ENCODE measurements around the gene LHFPL2.

LHFPL2 gene

DNA sequence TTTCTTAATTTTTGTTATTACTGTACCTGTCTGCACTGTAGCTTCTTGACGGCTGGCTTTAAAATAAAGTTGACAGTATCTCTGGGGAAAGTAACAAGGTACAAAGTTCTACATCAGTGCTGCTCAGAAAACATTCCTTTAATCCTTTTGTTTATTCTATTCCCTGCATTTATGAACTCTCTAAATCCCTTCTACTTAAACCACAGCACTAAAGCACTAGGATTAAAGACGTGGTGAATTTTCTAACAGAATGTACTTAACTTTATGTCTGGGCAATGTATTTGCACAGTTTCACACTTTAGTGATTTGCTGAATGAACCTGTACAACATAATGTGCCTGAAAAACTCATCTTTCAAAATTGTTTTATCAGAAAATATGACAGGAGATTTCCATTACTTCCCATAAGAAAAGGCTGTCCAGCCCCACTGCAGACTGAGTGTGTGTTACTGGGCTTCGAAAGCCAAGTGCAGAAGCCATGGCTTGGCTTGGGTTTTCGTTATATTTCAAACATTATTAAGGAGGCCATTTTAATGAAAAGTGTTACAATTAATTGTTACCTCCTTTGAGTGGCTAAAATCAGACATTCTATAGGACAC is 43.8 kb downstream of the LHFPL2 start:
- Mint-ChIP-seq H3K27ac (ENCODE audit: low read depth) (no peak overlapping the region), H3K9me3 (no peaks in the 10 kb centered on the region), H3K4me3 (no peak overlapping the region), H3K27me3 (peaks cover 9% of the 10 kb centered on the region), H3K36me3 (ENCODE audit: insufficient read depth) (peaks cover 2% of the 10 kb centered on the region), H3K4me1 (no peaks in the 10 kb centered on the region)
- ATAC-seq (replicated peaks; ENCODE audit: extremely low read depth, poor library complexity, severe bottlenecking) (no peak), DNase-seq (ENCODE audit: low spot score in 2 of 2) (no peak)

DNA sequence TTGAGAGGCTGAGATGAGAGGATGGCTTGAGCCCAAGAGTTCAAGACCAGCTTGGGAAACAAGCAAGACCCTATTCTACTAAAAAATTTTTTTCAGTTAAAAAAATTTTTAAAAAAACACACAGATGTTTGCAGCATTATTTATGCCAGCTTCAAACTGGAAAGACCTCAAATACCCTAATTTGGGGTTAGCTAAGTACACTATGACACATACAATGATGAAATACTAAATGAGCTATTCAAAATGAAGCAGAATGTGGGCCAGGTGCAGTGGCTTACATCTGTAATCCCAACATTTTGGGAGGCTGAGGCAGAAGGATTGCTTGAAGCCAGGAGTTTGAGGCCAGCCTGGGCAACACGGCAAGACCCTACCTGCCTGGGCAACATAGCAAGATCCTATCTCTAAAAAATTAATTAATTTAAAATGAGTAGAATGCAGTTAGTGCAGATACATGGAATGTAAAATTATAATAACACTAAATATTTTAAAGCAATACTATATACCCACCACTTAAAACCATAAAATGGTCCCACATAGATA is 44.9 kb downstream of the LHFPL2 start:
- no peak overlapping the region for H3K4me3 Mint-ChIP-seq
- ATAC-seq (replicated peaks; ENCODE audit: extremely low read depth, poor library complexity, severe bottlenecking) (no peak), DNase-seq (ENCODE audit: low spot score in 2 of 2) (no peak)
- H3K27me3 Mint-ChIP-seq = peaks cover 9% of the 10 kb centered on the region
- H3K9me3 Mint-ChIP-seq = no peaks in the 10 kb centered on the region
- H3K27ac Mint-ChIP-seq (ENCODE audit: low read depth) = no peak overlapping the region
- peaks cover 2% of the 10 kb centered on the region for H3K36me3 Mint-ChIP-seq (ENCODE audit: insufficient read depth)
- H3K4me1 Mint-ChIP-seq = no peaks in the 10 kb centered on the region

DNA sequence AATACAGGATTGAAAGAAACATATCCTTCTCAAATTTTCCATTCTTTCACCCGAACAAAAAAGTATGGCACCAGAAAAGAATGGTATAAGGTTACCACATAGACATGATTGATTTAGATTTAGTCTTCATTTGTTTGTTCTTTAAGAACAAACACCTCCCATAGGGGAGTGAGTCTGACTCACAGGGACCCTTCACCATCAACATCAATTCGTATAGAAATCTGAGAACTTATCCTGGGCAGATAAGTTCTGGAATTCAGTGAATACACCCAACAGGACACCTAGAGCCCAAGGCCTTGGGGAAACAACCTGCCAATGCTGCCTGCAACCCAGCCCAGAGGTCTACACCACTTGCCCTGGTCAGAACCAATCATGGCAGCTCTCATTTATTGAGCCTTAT is 46.2 kb downstream of the LHFPL2 start:
- peaks cover 9% of the 10 kb centered on the region for H3K27me3 Mint-ChIP-seq
- no peak for DNase-seq (ENCODE audit: low spot score in 2 of 2)

DNA sequence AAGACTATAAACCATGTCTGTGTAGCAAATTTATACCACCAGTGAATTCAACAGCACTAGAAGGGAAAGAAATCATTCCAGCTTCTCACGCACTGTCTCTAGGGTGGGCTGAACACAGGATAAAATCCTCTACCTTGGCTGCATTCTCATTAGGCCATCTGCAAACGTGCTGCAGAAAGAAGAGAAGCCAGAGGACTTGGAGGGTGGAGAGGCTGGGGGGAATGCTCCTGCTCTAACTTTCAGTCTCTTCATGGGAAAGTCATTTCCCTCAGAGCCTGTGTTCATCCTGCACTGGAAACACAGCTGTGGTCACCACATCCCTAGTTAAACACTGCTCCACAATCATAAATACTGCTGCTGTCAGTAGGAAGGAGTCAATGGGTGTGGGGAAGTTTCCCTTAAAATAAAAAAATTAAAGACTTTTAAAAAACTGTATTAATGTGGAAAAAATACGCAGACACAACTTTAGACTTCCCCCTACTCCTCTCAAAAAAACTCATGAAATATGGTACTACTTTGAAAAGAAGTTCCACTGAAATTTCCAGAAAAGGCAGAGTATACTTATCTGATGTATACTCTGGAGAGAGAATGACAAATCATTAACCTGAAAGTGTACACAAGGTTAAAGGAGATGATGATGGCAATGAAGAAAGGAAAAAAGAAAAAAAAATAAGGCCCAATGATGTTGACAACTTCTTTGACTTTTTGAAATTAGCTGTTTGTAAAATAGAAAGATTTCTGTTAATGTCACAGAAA is 46.8 kb downstream of the LHFPL2 start:
- no peak for DNase-seq (ENCODE audit: low spot score in 2 of 2)
- peaks cover 16% of the 10 kb centered on the region for H3K27me3 Mint-ChIP-seq
- no peak overlapping the region for H3K27ac Mint-ChIP-seq (ENCODE audit: low read depth)

More for the DNA sequence above, 46.2 kb downstream of the LHFPL2 start:
- ATAC-seq (replicated peaks; ENCODE audit: extremely low read depth, poor library complexity, severe bottlenecking) = no peak
- Mint-ChIP-seq H3K36me3 (ENCODE audit: insufficient read depth) (no peaks in the 10 kb centered on the region), H3K9me3 (no peaks in the 10 kb centered on the region), H3K4me1 (no peaks in the 10 kb centered on the region), H3K27ac (ENCODE audit: low read depth) (no peak overlapping the region), H3K4me3 (no peak overlapping the region)

DNA sequence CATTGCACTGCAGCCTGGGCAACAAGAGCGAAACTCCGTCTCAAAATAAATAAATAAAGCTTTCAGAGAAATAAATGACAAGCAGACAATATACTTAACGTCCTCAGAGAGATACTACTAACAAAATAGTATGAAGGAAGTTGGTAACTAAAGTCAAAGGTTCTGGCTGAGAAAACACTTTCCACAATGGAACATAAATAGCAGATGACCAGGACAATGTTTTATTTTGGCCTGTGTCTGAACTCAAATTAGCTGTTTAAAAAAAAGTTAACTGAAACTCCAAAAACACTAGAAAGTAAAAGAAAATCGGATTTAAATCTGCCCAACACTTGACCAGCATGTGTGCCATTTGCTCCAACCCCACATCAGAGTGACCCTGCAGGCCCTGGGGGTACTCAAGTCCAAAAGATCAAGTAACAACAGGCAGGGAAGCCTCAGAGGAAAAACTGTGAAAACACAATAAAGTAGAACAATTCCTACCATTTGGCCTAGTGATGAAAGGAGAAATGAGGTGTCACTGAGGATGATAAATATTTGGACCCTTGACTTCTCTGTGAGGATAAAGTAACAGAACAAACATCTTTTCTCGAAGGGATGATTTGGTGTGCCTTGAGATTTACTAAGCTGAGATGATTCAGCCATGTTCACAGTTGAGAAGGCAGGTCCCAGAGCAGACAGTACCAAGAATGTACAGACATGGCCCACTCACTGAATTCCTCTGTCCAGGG is 47.7 kb downstream of the LHFPL2 start:
- Mint-ChIP-seq H3K36me3 (ENCODE audit: insufficient read depth) (no peaks in the 10 kb centered on the region), H3K4me3 (no peak overlapping the region), H3K9me3 (no peaks in the 10 kb centered on the region), H3K27ac (ENCODE audit: low read depth) (no peak overlapping the region), H3K27me3 (peaks cover 21% of the 10 kb centered on the region), H3K4me1 (no peaks in the 10 kb centered on the region)
- DNase-seq (ENCODE audit: low spot score in 2 of 2) (no peak), ATAC-seq (replicated peaks; ENCODE audit: extremely low read depth, poor library complexity, severe bottlenecking) (no peak)

More for the DNA sequence above, 46.8 kb downstream of the LHFPL2 start:
- Mint-ChIP-seq H3K4me1 (no peaks in the 10 kb centered on the region), H3K4me3 (no peak overlapping the region), H3K36me3 (ENCODE audit: insufficient read depth) (no peaks in the 10 kb centered on the region), H3K9me3 (no peaks in the 10 kb centered on the region)
- ATAC-seq (replicated peaks; ENCODE audit: extremely low read depth, poor library complexity, severe bottlenecking) = no peak

DNA sequence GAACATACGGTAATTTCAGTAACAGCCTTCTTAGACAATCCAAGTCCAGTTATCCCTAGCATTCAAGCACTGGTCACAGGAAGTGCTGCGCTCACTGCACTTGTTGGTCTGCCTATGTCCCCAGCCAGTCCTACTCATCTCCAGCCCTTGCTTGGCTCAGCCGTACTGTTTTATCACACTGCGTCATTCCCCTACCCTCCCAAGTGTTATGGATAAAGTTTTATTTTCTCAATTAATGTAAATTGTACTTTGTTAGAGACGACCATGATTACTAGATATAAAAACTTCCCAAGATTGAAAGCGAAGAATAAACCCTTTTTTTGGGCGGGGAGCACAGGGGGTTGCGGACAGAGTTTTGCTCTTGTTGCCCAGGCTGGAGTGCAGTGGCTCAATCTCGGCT is 49.6 kb downstream of the LHFPL2 start:
- no peaks in the 10 kb centered on the region for H3K4me1 Mint-ChIP-seq
- peaks cover 24% of the 10 kb centered on the region for H3K27me3 Mint-ChIP-seq
- DNase-seq (ENCODE audit: low spot score in 2 of 2) = no peak
- no peak for ATAC-seq (replicated peaks; ENCODE audit: extremely low read depth, poor library complexity, severe bottlenecking)
- no peak overlapping the region for H3K27ac Mint-ChIP-seq (ENCODE audit: low read depth)
- no peak overlapping the region for H3K4me3 Mint-ChIP-seq
- no peaks in the 10 kb centered on the region for H3K36me3 Mint-ChIP-seq (ENCODE audit: insufficient read depth)
- no peaks in the 10 kb centered on the region for H3K9me3 Mint-ChIP-seq

DNA sequence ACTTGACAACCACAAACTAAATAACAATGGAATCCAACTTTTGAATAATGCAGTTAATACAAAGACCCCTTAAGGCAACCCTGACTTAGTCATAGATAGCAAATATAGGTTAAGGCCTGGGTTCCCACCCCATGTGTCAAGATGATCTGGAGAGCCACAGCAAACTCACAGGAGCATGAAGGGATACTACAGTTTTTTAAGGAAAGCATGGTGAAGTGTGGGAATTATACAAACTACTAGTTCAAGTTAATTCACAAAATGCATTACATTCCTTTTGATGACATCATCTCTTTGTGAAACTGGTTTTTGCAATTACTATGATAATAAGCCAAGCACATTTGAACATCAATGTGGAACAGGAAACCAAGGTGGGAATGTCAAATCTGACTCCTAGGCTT is 50.6 kb downstream of the LHFPL2 start:
- H3K9me3 Mint-ChIP-seq = no peaks in the 10 kb centered on the region
- no peaks in the 10 kb centered on the region for H3K4me1 Mint-ChIP-seq
- no peak overlapping the region for H3K4me3 Mint-ChIP-seq
- DNase-seq (ENCODE audit: low spot score in 2 of 2) = no peak
- no peak for ATAC-seq (replicated peaks; ENCODE audit: extremely low read depth, poor library complexity, severe bottlenecking)
- H3K36me3 Mint-ChIP-seq (ENCODE audit: insufficient read depth) = no peaks in the 10 kb centered on the region
- H3K27me3 Mint-ChIP-seq = peaks cover 34% of the 10 kb centered on the region
- no peak overlapping the region for H3K27ac Mint-ChIP-seq (ENCODE audit: low read depth)

DNA sequence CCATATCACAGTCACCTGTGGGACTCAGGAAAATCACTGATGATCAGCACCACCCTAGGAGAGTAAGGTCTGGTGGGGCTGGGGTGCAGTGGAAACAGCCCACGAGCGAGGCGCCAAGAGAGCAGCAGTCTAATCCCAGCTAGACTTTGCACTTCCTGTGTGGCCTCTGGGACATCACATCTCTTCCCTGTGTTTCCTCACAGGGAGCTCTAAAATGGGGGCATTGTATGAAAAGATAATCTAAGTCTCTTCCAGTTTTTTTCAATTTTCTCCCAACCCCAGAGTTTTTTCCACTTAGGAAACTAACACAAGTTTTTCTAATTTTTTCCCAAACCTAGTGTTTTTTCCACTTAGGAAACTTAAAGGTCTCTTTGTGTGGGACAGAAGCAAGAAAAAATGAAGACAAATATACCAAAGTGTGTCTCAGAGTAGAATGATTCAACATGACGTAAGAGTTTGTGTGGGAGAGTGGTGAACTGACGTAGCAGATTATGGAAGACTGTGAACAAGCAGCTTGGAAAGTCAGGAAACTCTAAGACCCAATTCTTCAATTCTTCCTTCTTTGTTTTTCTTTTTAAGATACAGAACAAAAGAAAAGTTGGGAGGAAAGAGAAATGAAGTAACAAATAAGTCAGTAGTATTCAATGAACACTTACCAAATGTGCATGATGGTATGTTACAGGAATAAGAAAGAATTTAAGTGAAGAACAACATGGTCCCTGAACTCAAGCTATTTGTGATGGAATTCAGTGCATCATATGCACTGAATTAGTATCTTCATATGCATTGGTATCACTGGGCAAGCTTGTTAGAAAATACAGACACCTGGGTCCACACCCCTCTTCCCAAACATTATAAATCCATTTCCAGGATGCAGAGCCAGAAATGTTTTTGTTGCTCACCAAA is 51.3 kb downstream of the LHFPL2 start:
- no peak for DNase-seq (ENCODE audit: low spot score in 2 of 2)
- ATAC-seq (replicated peaks; ENCODE audit: extremely low read depth, poor library complexity, severe bottlenecking) = no peak
- H3K27me3 Mint-ChIP-seq = peaks cover 40% of the 10 kb centered on the region
- H3K4me3 Mint-ChIP-seq = no peak overlapping the region
- H3K4me1 Mint-ChIP-seq = no peaks in the 10 kb centered on the region
- no peak overlapping the region for H3K27ac Mint-ChIP-seq (ENCODE audit: low read depth)
- no peaks in the 10 kb centered on the region for H3K9me3 Mint-ChIP-seq
- H3K36me3 Mint-ChIP-seq (ENCODE audit: insufficient read depth) = no peaks in the 10 kb centered on the region

DNA sequence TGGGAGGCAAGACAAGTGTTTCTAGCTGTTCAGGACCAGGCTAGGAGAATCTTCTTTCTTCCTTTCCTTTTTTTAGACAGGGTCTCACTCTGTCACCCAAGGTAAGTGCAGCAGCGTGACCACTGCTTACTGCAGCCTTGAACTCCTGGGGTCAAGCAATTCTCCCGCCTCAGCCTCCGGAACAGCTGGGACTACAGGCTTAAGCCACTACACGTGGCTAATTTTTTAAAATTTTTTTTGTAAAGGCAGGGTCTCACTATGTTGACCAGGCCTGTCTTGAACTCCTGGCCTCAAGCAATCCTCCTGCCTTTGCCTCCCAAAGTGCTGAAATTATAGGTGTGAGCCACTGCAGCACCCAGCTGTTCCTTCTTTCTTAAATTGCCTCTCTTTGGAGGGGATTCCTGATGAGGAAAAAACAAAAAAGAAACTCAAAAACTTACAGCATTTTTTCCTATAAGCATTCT is 53.1 kb downstream of the LHFPL2 start:
- Mint-ChIP-seq H3K4me1 (no peaks in the 10 kb centered on the region), H3K9me3 (no peaks in the 10 kb centered on the region), H3K27me3 (peaks cover 44% of the 10 kb centered on the region), H3K36me3 (ENCODE audit: insufficient read depth) (no peaks in the 10 kb centered on the region), H3K4me3 (no peak overlapping the region), H3K27ac (ENCODE audit: low read depth) (no peak overlapping the region)
- DNase-seq (ENCODE audit: low spot score in 2 of 2) = no peak
- no peak for ATAC-seq (replicated peaks; ENCODE audit: extremely low read depth, poor library complexity, severe bottlenecking)

DNA sequence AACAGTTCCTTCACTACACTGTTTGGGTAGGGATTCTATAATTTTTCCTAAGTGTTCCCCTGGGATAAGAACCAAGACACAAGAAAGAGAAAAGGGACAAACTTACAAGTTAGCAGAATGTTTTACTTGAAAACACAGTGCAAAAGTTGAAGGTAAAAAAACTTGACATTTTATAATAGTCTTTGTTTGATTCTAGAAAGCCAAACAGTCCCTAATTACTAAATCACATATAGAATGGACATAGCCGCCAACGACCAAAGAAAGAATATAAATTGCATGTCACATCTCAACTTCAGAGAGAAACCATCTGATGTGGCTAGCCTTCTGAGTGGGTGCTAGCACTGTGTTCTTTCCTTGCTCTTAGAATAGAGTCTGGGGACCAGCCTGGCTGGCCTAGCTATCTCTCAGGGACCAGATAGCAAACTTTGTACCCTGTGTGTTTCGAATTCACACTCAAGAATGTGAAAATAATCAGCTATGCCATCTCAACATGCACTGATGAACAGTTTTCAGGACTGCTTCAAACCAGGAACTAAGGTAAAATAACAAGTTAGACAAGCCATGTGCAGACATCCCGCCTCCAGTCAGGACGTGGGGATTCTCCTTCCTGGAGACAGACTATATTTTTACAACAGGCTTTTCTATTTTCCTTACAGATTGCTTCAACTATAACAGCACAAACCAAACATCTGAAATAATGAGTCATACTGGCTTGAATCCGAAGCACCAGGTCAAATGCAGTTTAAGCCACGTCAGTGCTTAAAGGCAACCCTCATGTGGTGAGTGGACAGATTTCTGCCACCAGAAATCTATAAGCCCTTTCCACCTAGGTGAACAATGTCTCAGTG is 53.7 kb downstream of the LHFPL2 start:
- no peaks in the 10 kb centered on the region for H3K36me3 Mint-ChIP-seq (ENCODE audit: insufficient read depth)
- no peak for ATAC-seq (replicated peaks; ENCODE audit: extremely low read depth, poor library complexity, severe bottlenecking)
- DNase-seq (ENCODE audit: low spot score in 2 of 2) = no peak

DNA sequence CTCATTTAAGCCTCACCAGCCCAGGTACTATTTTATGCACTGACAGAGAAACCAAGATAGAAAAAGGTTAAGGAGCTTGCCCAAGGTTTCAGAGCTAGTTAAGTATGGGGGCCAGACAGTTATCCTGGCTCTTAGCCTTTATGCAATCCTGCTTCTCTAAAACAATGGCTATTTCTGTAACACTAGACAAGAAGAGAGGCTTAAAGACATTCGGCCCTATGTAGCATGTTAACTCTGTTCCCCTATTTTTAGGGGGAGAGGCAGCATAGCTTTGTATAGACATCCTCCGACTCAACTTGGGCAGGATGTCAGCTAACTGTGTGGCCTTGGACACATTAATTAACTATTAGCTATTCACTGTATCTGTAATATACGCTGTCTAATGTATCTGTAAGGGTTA is 54.6 kb downstream of the LHFPL2 start:
- Mint-ChIP-seq H3K9me3 (no peaks in the 10 kb centered on the region), H3K4me3 (no peak overlapping the region), H3K27me3 (peaks cover 42% of the 10 kb centered on the region), H3K36me3 (ENCODE audit: insufficient read depth) (no peaks in the 10 kb centered on the region), H3K4me1 (no peaks in the 10 kb centered on the region), H3K27ac (ENCODE audit: low read depth) (no peak overlapping the region)
- ATAC-seq (replicated peaks; ENCODE audit: extremely low read depth, poor library complexity, severe bottlenecking) = no peak
- no peak for DNase-seq (ENCODE audit: low spot score in 2 of 2)

More for the DNA sequence above, 53.7 kb downstream of the LHFPL2 start:
- no peak overlapping the region for H3K27ac Mint-ChIP-seq (ENCODE audit: low read depth)
- no peaks in the 10 kb centered on the region for H3K4me1 Mint-ChIP-seq
- no peak overlapping the region for H3K4me3 Mint-ChIP-seq
- H3K27me3 Mint-ChIP-seq = peaks cover 42% of the 10 kb centered on the region
- no peaks in the 10 kb centered on the region for H3K9me3 Mint-ChIP-seq

Data from central memory CD8-positive, alpha-beta T cell (primary cell).